PC-3 (cell line): Measurements from ENCODE around the gene HMGCS2. TPM values are rescaled to one million over a fixed set of nuclear protein-coding genes. Genes with fewer than 3 reads are reported as not detected.

Experiments used
- ATAC-seq: fragments of 200-7000 bp; cut with Tn5 transposase; 2 replicates; pipeline ENCODE4 v1.9.1; 2020; ENCODE audit warnings: mild to moderate bottlenecking, moderate library complexity
- BruUV-seq: library from RNA; stranded (reverse); fragments of 400-500 nt; replicated peaks from 2 replicates; lab custom pipeline; 2021; lab: Mats Ljungman, UMichigan
- CTCF ChIA-PET: fragments of 300-600 bp; sonication (Branson Sonifier 250); formaldehyde crosslinking; loops from one replicate; lab custom pipeline; 2022; ENCODE audit warnings: antibody characterized with exemption; lab: Charles Lee
- POLR2A ChIA-PET: fragments of 300-600 bp; sonication (Branson Sonifier 250); formaldehyde crosslinking; loops from one replicate; lab custom pipeline; 2022; ENCODE audit warnings: antibody characterized with exemption; ENCODE audit not compliant: unreplicated experiment; lab: Charles Lee
- DNase-seq: peaks from one replicate; pipeline ENCODE4 v3.0.0-alpha.2; 2015
- H2AFZ ChIP-seq: fragments of 300-600 bp; sonication (generic); 2 replicates; pipeline ENCODE4 v1.6.0; 2016; ENCODE audit warnings: antibody characterized with exemption, low read length
- H3F3A ChIP-seq: fragments of 300-600 bp; sonication (generic); one replicate; pipeline ENCODE4 v1.6.0; 2017; ENCODE audit warnings: antibody characterized with exemption, low read length, control low read depth, mild to moderate bottlenecking; ENCODE audit not compliant: unreplicated experiment
- H3K27ac ChIP-seq: fragments of 300-600 bp; sonication (generic); 2 replicates; pipeline ENCODE4 v1.5.1; 2016; ENCODE audit warnings: mild to moderate bottlenecking, low read length
- H3K27me3 ChIP-seq: fragments of 300-600 bp; sonication (generic); 2 replicates; pipeline ENCODE4 v1.6.1; 2016; ENCODE audit warnings: low read length, mixed read lengths
- H3K36me3 ChIP-seq: fragments of 300-600 bp; sonication (generic); 2 replicates; pipeline ENCODE4 v1.6.1; 2016; ENCODE audit warnings: low read depth, mixed run types, low read length, mixed read lengths
- H3K4me1 ChIP-seq: fragments of 300-600 bp; sonication (generic); 2 replicates; pipeline ENCODE4 v1.5.1; 2016; ENCODE audit warnings: low read length; ENCODE audit not compliant: insufficient read depth
- H3K4me2 ChIP-seq: fragments of 300-600 bp; sonication (generic); 2 replicates; pipeline ENCODE4 v1.6.0; 2016; ENCODE audit warnings: low read length
- H3K4me3 ChIP-seq: fragments of 300-600 bp; sonication (generic); 2 replicates; pipeline ENCODE4 v1.5.1; 2016; ENCODE audit warnings: mild to moderate bottlenecking, low read length, mixed read lengths
- H3K79me2 ChIP-seq: fragments of 300-600 bp; sonication (generic); 2 replicates; pipeline ENCODE4 v1.6.1; 2017; ENCODE audit warnings: low read length, mixed read lengths
- H3K9ac ChIP-seq: fragments of 300-600 bp; sonication (generic); 2 replicates; pipeline ENCODE4 v1.6.0; 2016; ENCODE audit warnings: mild to moderate bottlenecking, low read length
- H3K9me2 ChIP-seq: fragments of 300-600 bp; sonication (generic); replicated peaks from 2 replicates; pipeline ENCODE4 v1.6.1; 2016; ENCODE audit warnings: mixed run types, low read length, mixed read lengths
- H3K9me3 ChIP-seq: fragments of 300-600 bp; sonication (generic); 2 replicates; pipeline ENCODE4 v1.6.1; 2016; ENCODE audit warnings: low read length, mixed read lengths
- H4K20me1 ChIP-seq: fragments of 300-600 bp; sonication (generic); 2 replicates; pipeline ENCODE4 v1.6.1; 2016; ENCODE audit warnings: low read length, mixed read lengths
- EZH2 ChIP-seq: fragments of 300-600 bp; sonication (generic); IDR thresholded peaks from one replicate; pipeline ENCODE4 v1.6.1; 2017; ENCODE audit warnings: antibody characterized with exemption, mild to moderate bottlenecking, low read length; ENCODE audit not compliant: unreplicated experiment
- EZH2phosphoT487 ChIP-seq: fragments of 300-600 bp; sonication (generic); IDR thresholded peaks from 2 replicates; pipeline ENCODE4 v1.6.1; 2018; ENCODE audit warnings: mild to moderate bottlenecking, antibody characterized with exemption, low read length, borderline replicate concordance
- intact Hi-C: fragments of 100-400 bp; cut with micrococcal nuclease; formaldehyde crosslinking; loops from 2 replicates; pipeline ENCODE4 v1.9.0; 2023
- total RNA-seq: library from RNA; depleted of rRNA; stranded (reverse); fragments of >200 nt; gene quantifications from 2 replicates; pipeline ENCODE4 v1.2.3, GENCODE V29; 2014
- TF ChIP-seq, protein P1 (sequence below): fragments of 300-600 bp; sonication (generic); conservative IDR thresholded peaks from 2 replicates; pipeline ENCODE4 v1.5.1; 2017; ENCODE audit warnings: antibody characterized with exemption, low read depth, mild to moderate bottlenecking, low read length

HMGCS2 gene
- total RNA-seq, 1 experiment from 2014 or later = not detected

DNA sequence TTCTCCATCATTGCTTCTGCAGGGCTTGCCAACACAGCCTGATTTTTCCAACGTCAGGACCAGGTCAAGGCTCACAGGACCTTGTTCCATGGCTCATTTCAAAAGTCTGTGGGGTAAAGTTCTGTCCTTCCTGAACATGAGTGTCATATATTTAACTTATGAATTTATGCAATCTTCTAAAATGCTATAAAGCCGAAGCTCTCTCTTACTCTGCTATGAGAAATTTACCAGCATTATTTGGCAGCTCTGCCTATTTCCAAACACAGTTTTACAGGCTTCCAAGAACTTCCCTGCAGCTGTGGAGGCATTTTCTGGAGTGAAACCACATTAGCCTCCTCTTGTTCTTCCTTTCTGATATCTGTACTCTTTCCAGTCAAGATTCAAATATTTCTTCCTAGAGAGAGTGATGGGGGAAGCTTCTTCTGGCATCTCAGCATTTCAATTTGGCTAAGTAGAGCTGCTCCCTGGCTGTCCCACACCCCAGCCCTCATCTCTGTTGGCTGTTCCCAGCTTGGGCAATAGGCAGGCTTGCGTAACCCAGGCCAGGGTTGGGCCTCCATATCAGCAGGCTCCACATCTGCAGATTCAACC, 15.6 kb upstream of the HMGCS2 start:
- H3K27ac ChIP-seq = no peak overlapping the region
- POLR2A ChIA-PET = no interaction called here
- TF ChIP-seq, protein P1, sequence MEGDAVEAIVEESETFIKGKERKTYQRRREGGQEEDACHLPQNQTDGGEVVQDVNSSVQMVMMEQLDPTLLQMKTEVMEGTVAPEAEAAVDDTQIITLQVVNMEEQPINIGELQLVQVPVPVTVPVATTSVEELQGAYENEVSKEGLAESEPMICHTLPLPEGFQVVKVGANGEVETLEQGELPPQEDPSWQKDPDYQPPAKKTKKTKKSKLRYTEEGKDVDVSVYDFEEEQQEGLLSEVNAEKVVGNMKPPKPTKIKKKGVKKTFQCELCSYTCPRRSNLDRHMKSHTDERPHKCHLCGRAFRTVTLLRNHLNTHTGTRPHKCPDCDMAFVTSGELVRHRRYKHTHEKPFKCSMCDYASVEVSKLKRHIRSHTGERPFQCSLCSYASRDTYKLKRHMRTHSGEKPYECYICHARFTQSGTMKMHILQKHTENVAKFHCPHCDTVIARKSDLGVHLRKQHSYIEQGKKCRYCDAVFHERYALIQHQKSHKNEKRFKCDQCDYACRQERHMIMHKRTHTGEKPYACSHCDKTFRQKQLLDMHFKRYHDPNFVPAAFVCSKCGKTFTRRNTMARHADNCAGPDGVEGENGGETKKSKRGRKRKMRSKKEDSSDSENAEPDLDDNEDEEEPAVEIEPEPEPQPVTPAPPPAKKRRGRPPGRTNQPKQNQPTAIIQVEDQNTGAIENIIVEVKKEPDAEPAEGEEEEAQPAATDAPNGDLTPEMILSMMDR = no peak
- TF ChIP-seq EZH2phosphoT487 (no peak), EZH2 (no peak)
- H3K9me2 ChIP-seq = no peaks in the 10 kb centered on the region
- H3K9me3 ChIP-seq = no peaks in the 10 kb centered on the region
- H3K27me3 ChIP-seq = no peaks in the 10 kb centered on the region
- H3K4me1 ChIP-seq = peaks cover 78% of the 10 kb centered on the region
- no peak overlapping the region for H3K9ac ChIP-seq
- BruUV-seq = no TSS peak
- H3K4me2 ChIP-seq = no peak overlapping the region
- H3K36me3 ChIP-seq = no peaks in the 10 kb centered on the region
- no peak for ATAC-seq
- no peaks in the 10 kb centered on the region for H4K20me1 ChIP-seq
- no peaks in the 10 kb centered on the region for H3F3A ChIP-seq
- no peak overlapping the region for H2AFZ ChIP-seq
- CTCF ChIA-PET = no interaction called here
- H3K79me2 ChIP-seq = no peaks in the 10 kb centered on the region
- no peak overlapping the region for H3K4me3 ChIP-seq
- peak; percentile 12 for DNase-seq
- intact Hi-C loops = loop anchor here (10.0 kb wide), 1 partner anchor 109 kb away; no protein-coding TSS in a partner anchor

DNA sequence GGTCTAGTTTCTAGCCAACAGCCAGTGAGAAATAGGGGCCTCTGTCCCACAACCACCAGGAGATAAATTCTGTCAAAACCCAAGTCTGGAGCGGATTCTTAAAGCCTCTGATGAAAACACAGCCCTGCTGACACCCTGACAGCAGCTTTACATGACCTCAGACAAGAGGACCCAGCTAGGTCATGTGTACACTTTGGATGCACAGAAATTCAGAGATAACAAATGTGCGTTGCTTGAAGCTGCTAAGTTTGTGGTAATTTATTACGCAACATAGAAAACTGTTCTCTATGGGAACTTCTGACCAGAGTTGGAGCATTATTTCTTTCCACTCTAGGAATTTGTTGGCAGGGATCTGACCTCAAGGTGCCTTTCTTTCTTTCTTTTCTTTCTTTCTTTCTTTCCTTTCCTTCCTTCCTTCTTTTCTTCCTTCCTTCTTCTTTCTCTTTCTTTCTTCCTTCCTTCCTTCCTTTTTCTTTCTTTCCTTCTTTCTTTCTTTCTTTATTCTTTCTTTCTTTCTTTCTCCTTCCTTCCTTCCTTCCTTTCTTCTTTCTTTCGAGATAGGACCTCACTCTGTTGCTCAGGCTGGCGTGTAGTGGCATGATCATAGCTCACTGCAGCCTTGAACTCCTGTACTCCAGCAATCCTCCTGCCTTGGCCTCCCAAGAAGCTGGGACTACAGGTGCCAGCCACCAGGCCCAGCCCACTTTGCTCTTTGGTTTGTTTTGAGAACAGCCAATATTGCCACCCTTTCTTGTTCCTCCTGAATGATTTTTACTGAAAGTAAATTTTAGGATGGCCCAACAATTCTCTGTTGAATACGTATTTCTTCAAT, 14.9 kb upstream of the HMGCS2 start:
- ChIA-PET POLR2A (no interaction called here), CTCF (no interaction called here)
- no peak for ATAC-seq
- Histone ChIP-seq H3K4me2 (peak overlapping the region; percentile 64), H2AFZ (no peak overlapping the region), H3K4me1 (peaks cover 75% of the 10 kb centered on the region), H3K27ac (peak overlapping the region; percentile 49), H3F3A (no peaks in the 10 kb centered on the region), H3K27me3 (no peaks in the 10 kb centered on the region), H3K36me3 (no peaks in the 10 kb centered on the region), H3K9ac (no peak overlapping the region), H3K79me2 (no peaks in the 10 kb centered on the region), H3K9me2 (no peaks in the 10 kb centered on the region), H3K9me3 (no peaks in the 10 kb centered on the region), H3K4me3 (no peak overlapping the region), H4K20me1 (no peaks in the 10 kb centered on the region)
- intact Hi-C loops = loop anchor here (10.0 kb wide), 1 partner anchor 109 kb away; no protein-coding TSS in a partner anchor
- no TSS peak for BruUV-seq
- DNase-seq = peak; percentile 4
- TF ChIP-seq EZH2 (no peak), EZH2phosphoT487 (no peak)
- TF ChIP-seq, protein P1 = no peak
